GM06990 (cell line): ENCODE results near the gene TMEM170B.
A peak's percentile ranks its signal among the peaks of the same experiment; 100 is the strongest.

ENCODE experiments used
- DNase-seq: peaks from one replicate; pipeline ENCODE4 v3.0.0-alpha.2; 2011; ENCODE audit not compliant: insufficient read length; ENCODE audit errors: extremely low read depth
- H3K27me3 ChIP-seq: replicated peaks from 2 replicates; pipeline ENCODE4 v1.6.0; 2011; ENCODE audit warnings: low read length; ENCODE audit not compliant: control insufficient read depth, insufficient read depth
- H3K36me3 ChIP-seq: 2 replicates; pipeline ENCODE4 v1.5.1; 2011; ENCODE audit warnings: low read length; ENCODE audit not compliant: control insufficient read depth, insufficient read depth
- H3K4me3 ChIP-seq: replicated peaks from 2 replicates; pipeline ENCODE4 v1.5.1; 2011; ENCODE audit warnings: low read depth, mild to moderate bottlenecking, control low read depth, low read length
- TF ChIP-seq, protein P1 (sequence below): IDR thresholded peaks from 2 replicates; pipeline ENCODE4 v1.5.1; 2011; ENCODE audit warnings: low read length, control low read depth, mild to moderate bottlenecking, inconsistent platforms; ENCODE audit not compliant: insufficient read depth, poor library complexity, severe bottlenecking

Gene TMEM170B

GRCh38 chr6:11614534-11615213 lies 77.1 kb downstream of the TMEM170B start:
- Histone ChIP-seq H3K4me3 (no peak overlapping the region), H3K36me3 (no peaks in the 10 kb centered on the region), H3K27me3 (no peaks in the 10 kb centered on the region)
- no peak for DNase-seq
- TF ChIP-seq, protein P1, sequence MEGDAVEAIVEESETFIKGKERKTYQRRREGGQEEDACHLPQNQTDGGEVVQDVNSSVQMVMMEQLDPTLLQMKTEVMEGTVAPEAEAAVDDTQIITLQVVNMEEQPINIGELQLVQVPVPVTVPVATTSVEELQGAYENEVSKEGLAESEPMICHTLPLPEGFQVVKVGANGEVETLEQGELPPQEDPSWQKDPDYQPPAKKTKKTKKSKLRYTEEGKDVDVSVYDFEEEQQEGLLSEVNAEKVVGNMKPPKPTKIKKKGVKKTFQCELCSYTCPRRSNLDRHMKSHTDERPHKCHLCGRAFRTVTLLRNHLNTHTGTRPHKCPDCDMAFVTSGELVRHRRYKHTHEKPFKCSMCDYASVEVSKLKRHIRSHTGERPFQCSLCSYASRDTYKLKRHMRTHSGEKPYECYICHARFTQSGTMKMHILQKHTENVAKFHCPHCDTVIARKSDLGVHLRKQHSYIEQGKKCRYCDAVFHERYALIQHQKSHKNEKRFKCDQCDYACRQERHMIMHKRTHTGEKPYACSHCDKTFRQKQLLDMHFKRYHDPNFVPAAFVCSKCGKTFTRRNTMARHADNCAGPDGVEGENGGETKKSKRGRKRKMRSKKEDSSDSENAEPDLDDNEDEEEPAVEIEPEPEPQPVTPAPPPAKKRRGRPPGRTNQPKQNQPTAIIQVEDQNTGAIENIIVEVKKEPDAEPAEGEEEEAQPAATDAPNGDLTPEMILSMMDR = no peak

- TF ChIP-seq, protein P1 = no peak
- DNase-seq = no peak
- Histone ChIP-seq H3K36me3 (no peaks in the 10 kb centered on the region), H3K4me3 (no peak overlapping the region), H3K27me3 (no peaks in the 10 kb centered on the region)
Observed at GRCh38 chr6:11615214-11615602, 77.7 kb downstream of the TMEM170B start.

GRCh38 chr6:11616200-11616611 lies 78.7 kb downstream of the TMEM170B start:
- Histone ChIP-seq H3K27me3 (no peaks in the 10 kb centered on the region), H3K36me3 (no peaks in the 10 kb centered on the region), H3K4me3 (no peak overlapping the region)
- DNase-seq = no peak
- TF ChIP-seq, protein P1 = no peak

- TF ChIP-seq, protein P1 = peak; percentile 49
- H3K36me3 ChIP-seq = no peaks in the 10 kb centered on the region
- no peak overlapping the region for H3K4me3 ChIP-seq
- H3K27me3 ChIP-seq = no peaks in the 10 kb centered on the region
- DNase-seq = no peak
Observed at GRCh38 chr6:11618533-11618932, 81.0 kb downstream of the TMEM170B start.

DNA sequence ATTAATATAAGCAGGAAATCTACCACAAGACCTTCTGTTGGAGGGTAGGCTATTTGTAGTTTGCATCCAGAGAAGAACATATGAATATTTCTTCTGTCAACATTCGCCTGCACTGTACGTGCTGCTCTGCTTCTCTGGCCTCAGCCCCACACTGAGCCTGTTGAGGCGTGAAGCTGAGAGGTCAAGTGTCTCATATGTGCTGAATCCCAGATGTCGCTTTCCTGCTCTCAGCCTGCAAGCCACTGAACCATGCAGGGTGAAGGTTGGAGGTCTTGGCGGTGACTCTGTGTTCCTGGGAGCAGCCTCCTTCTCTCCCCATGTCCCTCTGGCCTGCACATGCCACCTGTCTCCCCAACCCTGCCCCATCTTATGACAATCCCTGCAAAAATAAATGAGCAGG lies 83.6 kb downstream of the TMEM170B start:
- no peak overlapping the region for H3K4me3 ChIP-seq
- TF ChIP-seq, protein P1 = no peak
- no peak for DNase-seq
- H3K27me3 ChIP-seq = no peaks in the 10 kb centered on the region
- no peaks in the 10 kb centered on the region for H3K36me3 ChIP-seq

DNA sequence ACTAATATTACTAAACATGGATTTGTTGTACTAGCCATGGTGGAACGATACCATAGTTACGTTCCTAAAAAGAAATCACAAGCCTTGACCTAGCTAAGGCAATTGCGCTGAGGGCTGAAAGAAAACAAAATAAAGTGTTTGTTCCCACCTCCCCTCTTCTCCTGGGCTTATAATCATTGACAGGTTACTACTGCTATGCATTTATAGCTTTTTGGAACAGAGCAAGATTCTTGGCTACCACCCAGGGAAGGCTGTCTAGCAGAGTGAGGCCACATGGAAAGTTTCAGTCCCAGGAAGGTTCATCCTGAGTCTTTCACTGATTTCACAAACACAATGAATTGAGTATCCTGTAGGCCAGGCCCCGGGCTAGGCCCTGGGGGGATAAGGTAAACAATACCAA lies 84.6 kb downstream of the TMEM170B start:
- Histone ChIP-seq H3K36me3 (no peaks in the 10 kb centered on the region), H3K27me3 (no peaks in the 10 kb centered on the region), H3K4me3 (no peak overlapping the region)
- DNase-seq = no peak
- TF ChIP-seq, protein P1 = no peak
